Mesendoderm (in vitro differentiated cells): ENCODE measurements around the gene UNC13A.

ENCODE experiments used
- DNase-seq: peaks from one replicate; pipeline ENCODE4 v3.0.0; 2013
- H2AK5ac ChIP-seq: 2 replicates; pipeline ENCODE4 v1.6.1; 2013; ENCODE audit warnings: low read length, inconsistent platforms
- H2BK120ac ChIP-seq: 2 replicates; pipeline ENCODE4 v1.6.1; 2013; ENCODE audit warnings: low read depth, mild to moderate bottlenecking, low read length, moderate library complexity, mixed read lengths
- H2BK15ac ChIP-seq: replicated peaks from 2 replicates; pipeline ENCODE4 v1.6.1; 2013; ENCODE audit warnings: low read depth, mild to moderate bottlenecking, moderate library complexity
- H2BK5ac ChIP-seq: 2 replicates; pipeline ENCODE4 v1.6.1; 2013; ENCODE audit warnings: low read length, inconsistent platforms
- H3K18ac ChIP-seq: 2 replicates; pipeline ENCODE4 v1.6.1; 2013; ENCODE audit warnings: mild to moderate bottlenecking, low read length, mixed read lengths
- H3K23ac ChIP-seq: one replicate; pipeline ENCODE4 v1.6.1; 2013; ENCODE audit warnings: low read length
- H3K27ac ChIP-seq: 2 replicates; pipeline ENCODE4 v1.5.1; 2013; ENCODE audit warnings: low read depth, mild to moderate bottlenecking, inconsistent platforms, low read length, moderate library complexity
- H3K27me3 ChIP-seq: 2 replicates; pipeline ENCODE4 v1.6.1; 2013; ENCODE audit warnings: low read length, control low read depth, mild to moderate bottlenecking, inconsistent platforms; ENCODE audit not compliant: insufficient read depth, poor library complexity
- H3K36me3 ChIP-seq: 2 replicates; pipeline ENCODE4 v1.6.1; 2013; ENCODE audit warnings: low read length, inconsistent platforms; ENCODE audit not compliant: control insufficient read depth, insufficient read depth
- H3K4ac ChIP-seq: one replicate; pipeline ENCODE4 v1.6.1; 2013; ENCODE audit warnings: low read depth, mild to moderate bottlenecking, low read length, moderate library complexity
- H3K4me1 ChIP-seq: 2 replicates; pipeline ENCODE4 v1.6.1; 2013; ENCODE audit warnings: low read depth, low read length, inconsistent platforms; ENCODE audit not compliant: control insufficient read depth
- H3K4me2 ChIP-seq: 2 replicates; pipeline ENCODE4 v1.6.1; 2013; ENCODE audit warnings: low read length
- H3K4me3 ChIP-seq: 2 replicates; pipeline ENCODE4 v1.5.1; 2013; ENCODE audit warnings: mild to moderate bottlenecking, low read length
- H3K56ac ChIP-seq: one replicate; pipeline ENCODE4 v1.6.1; 2013; ENCODE audit warnings: low read length
- H3K79me1 ChIP-seq: 2 replicates; pipeline ENCODE4 v1.6.1; 2013; ENCODE audit warnings: low read length, inconsistent platforms
- H3K79me2 ChIP-seq: 2 replicates; pipeline ENCODE4 v1.6.1; 2013; ENCODE audit warnings: mild to moderate bottlenecking, low read length; ENCODE audit not compliant: control insufficient read depth, insufficient read depth
- H3K9ac ChIP-seq: 2 replicates; pipeline ENCODE4 v1.6.1; 2013; ENCODE audit warnings: low read length, inconsistent platforms
- H4K5ac ChIP-seq: one replicate; pipeline ENCODE4 v1.6.1; 2013; ENCODE audit warnings: low read length
- H4K8ac ChIP-seq: one replicate; pipeline ENCODE4 v1.6.1; 2013; ENCODE audit warnings: low read depth, mild to moderate bottlenecking, control low read depth, low read length, moderate library complexity
- WGBS: extraction: QIAGEN DNeasy Blood & Tissue Kit; methylation state at CpG from one replicate; pipeline ENCODE4 v1.1.7; 2013; ENCODE audit warnings: low lambda C conversion rate, missing lambda C conversion rate; ENCODE audit not compliant: insufficient coverage; ENCODE audit errors: extremely low coverage; 5-methylcytosine and 5-hydroxymethylcytosine counted together

Gene UNC13A

DNA sequence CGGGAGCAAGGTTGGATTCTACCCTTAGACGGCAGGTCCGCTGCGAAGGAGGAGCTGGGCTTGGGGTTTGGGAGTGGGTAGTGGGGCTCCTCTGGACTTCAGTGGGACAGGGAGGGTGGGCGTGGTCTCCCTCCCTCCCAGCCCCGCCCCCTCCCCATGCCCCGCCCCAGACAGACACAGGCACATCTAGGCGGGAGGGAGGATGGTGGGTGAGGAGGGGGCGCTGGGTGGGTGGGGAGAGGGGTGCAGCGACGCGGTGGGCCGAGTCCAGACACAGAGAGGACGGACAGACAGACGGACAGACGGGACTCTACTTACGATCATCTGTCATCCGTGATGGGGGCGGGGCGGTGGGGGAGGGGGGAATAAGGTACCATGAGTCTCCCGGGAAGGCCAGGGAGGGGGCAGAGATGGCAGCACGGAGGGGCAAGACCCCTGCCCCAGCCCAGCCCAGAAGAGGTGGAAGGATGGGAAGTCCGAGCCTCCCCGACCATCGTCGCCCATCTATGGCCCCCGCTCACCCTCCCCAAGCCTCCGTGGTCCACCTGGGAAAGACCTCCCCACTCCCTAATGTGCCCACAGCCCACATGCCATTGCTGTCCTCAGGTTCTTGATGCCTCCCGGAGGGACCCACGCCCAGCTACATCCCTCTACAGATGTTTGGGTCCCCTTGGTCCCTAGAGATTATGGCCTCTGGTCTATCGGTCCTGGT is 64.8 kb downstream of the UNC13A start:
- Histone ChIP-seq H3K23ac (no peak overlapping the region), H3K4ac (no peak overlapping the region), H3K79me1 (no peaks in the 10 kb centered on the region), H2BK120ac (no peak overlapping the region), H3K56ac (no peak overlapping the region), H2BK5ac (no peak overlapping the region), H3K36me3 (no peaks in the 10 kb centered on the region), H4K5ac (no peak overlapping the region), H3K4me3 (no peak overlapping the region), H4K8ac (no peak overlapping the region), H3K4me1 (no peaks in the 10 kb centered on the region), H3K9ac (no peak overlapping the region), H3K27ac (no peak overlapping the region), H2BK15ac (no peak overlapping the region), H3K79me2 (no peaks in the 10 kb centered on the region), H3K27me3 (no peaks in the 10 kb centered on the region), H3K18ac (no peak overlapping the region), H3K4me2 (no peak overlapping the region), H2AK5ac (no peak overlapping the region)
- no peak for DNase-seq
- WGBS, result no CpG with 5 or more reads among the region's 31 CpGs

DNA sequence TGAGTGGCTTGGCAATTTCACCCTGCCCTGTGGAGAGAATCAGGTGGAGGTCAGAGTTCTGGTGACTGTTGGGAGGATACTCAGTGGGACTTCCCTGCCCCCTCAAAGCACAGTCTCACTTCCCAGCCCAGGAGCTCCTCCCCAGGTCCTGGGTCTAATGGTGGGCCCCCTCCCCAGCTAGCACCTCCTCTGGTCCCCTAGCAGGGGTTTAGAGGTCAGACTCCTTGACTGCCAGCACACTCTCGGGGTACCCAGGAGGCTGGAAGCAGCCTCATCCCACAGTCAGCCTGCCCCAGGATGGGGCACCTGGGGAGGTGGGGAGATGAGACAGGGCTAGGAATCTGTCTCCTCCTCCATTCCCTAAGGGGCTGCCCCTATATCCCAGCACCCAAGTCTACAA is 67.5 kb downstream of the UNC13A start:
- no CpG with 5 or more reads among the region's 1 CpG for WGBS
- DNase-seq, result no peak
- H3K9ac ChIP-seq, result no peak overlapping the region

DNA sequence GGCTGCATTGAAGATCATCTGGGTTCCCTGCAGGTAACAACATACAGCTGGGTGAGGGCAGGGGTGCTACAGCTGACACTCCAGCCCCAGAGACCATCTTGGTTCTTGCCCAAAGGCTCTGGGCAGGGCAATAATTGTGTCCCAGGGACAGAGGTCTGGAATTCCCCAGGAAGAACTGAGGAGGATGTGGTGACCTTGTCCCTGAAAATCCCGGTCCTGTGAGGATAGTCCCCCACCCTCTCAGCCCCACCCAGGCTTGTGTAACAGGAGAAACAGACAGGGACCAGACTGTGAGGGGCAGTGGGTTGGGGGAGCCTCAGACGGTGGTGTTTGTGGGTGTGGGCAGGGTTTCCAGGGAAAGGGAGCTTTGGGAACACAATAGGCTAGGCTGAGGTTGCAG is 69.2 kb downstream of the UNC13A start:
- no peak overlapping the region for H3K9ac ChIP-seq
- no peaks in the 10 kb centered on the region for H3K4me1 ChIP-seq
- no peaks in the 10 kb centered on the region for H3K79me2 ChIP-seq
- WGBS, result no CpG with 5 or more reads among the region's 2 CpGs
- no peak overlapping the region for H3K27ac ChIP-seq
- H3K27me3 ChIP-seq, result no peaks in the 10 kb centered on the region
- no peak overlapping the region for H3K18ac ChIP-seq
- no peak overlapping the region for H2BK120ac ChIP-seq
- H3K79me1 ChIP-seq, result no peaks in the 10 kb centered on the region
- H3K4me2 ChIP-seq, result no peak overlapping the region
- H4K8ac ChIP-seq, result no peak overlapping the region
- no peak overlapping the region for H3K23ac ChIP-seq
- H2AK5ac ChIP-seq, result no peak overlapping the region
- H4K5ac ChIP-seq, result no peak overlapping the region
- no peaks in the 10 kb centered on the region for H3K36me3 ChIP-seq
- no peak for DNase-seq
- H3K56ac ChIP-seq, result no peak overlapping the region
- H2BK15ac ChIP-seq, result no peak overlapping the region
- no peak overlapping the region for H3K4me3 ChIP-seq
- no peak overlapping the region for H3K4ac ChIP-seq
- H2BK5ac ChIP-seq, result no peak overlapping the region

More for the DNA sequence above, 67.5 kb downstream of the UNC13A start:
- Histone ChIP-seq H2BK15ac (no peak overlapping the region), H2BK5ac (no peak overlapping the region), H3K79me2 (no peaks in the 10 kb centered on the region), H3K79me1 (no peaks in the 10 kb centered on the region), H3K56ac (no peak overlapping the region), H4K5ac (no peak overlapping the region), H3K4me3 (no peak overlapping the region), H3K27ac (no peak overlapping the region), H3K23ac (no peak overlapping the region), H4K8ac (no peak overlapping the region), H3K4me2 (no peak overlapping the region), H3K4me1 (no peaks in the 10 kb centered on the region), H2AK5ac (no peak overlapping the region), H3K36me3 (no peaks in the 10 kb centered on the region), H2BK120ac (no peak overlapping the region), H3K27me3 (no peaks in the 10 kb centered on the region), H3K4ac (no peak overlapping the region), H3K18ac (no peak overlapping the region)

GRCh38 chr19:17618281-17618903 is 69.8 kb downstream of the UNC13A start:
- Histone ChIP-seq H3K36me3 (no peaks in the 10 kb centered on the region), H2BK15ac (no peak overlapping the region), H3K4me3 (no peak overlapping the region), H3K79me1 (no peaks in the 10 kb centered on the region), H2BK5ac (no peak overlapping the region), H3K4me2 (no peak overlapping the region), H3K23ac (no peak overlapping the region), H2BK120ac (no peak overlapping the region), H3K4ac (no peak overlapping the region), H3K4me1 (no peaks in the 10 kb centered on the region), H3K9ac (no peak overlapping the region), H2AK5ac (no peak overlapping the region), H4K8ac (no peak overlapping the region), H3K18ac (no peak overlapping the region), H3K56ac (no peak overlapping the region), H4K5ac (no peak overlapping the region), H3K27me3 (no peaks in the 10 kb centered on the region), H3K27ac (no peak overlapping the region), H3K79me2 (no peaks in the 10 kb centered on the region)
- WGBS, result no CpG with 5 or more reads among the region's 7 CpGs
- no peak for DNase-seq

DNA sequence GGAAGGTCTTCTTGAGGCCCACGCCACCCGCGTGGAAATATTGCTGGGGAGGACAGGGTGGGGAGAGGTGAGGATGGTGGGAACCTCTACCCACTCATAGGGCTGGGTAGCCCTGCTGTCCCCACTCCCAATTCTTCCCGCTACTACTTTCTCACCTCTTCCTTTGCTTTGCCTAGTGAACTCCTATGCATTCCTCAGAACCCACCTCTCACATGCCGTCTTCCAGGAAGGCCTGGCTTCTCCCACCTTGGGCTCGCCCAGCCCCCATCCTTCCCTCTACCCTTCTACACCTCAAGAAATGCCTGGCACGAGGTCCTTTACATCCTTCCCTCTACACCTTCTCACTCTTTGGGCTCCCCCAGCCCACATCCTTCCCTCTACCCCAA is 70.4 kb downstream of the UNC13A start:
- Histone ChIP-seq H2BK5ac (no peak overlapping the region), H3K79me1 (no peaks in the 10 kb centered on the region), H2AK5ac (no peak overlapping the region), H2BK120ac (no peak overlapping the region), H3K79me2 (no peaks in the 10 kb centered on the region), H3K36me3 (no peaks in the 10 kb centered on the region), H3K9ac (no peak overlapping the region), H3K56ac (no peak overlapping the region), H3K4ac (no peak overlapping the region), H3K27ac (no peak overlapping the region), H3K18ac (no peak overlapping the region), H3K4me2 (no peak overlapping the region), H3K4me3 (no peak overlapping the region), H3K27me3 (no peaks in the 10 kb centered on the region), H4K5ac (no peak overlapping the region), H2BK15ac (no peak overlapping the region), H4K8ac (no peak overlapping the region), H3K23ac (no peak overlapping the region), H3K4me1 (no peaks in the 10 kb centered on the region)
- no CpG with 5 or more reads among the region's 7 CpGs for WGBS
- no peak for DNase-seq
